ENCODE data around the gene ZNF302.

ZNF302 gene

GRCh38 chr19:34669305-34669704, 8.2 kb upstream of the ZNF302 start:
- Histone ChIP-seq H3K4me3 (ENCODE audit: low read depth, low read length) (no peak overlapping the region), H3K36me3 (ENCODE audit: control insufficient read depth, insufficient read depth, low read length) (no peaks in the 10 kb centered on the region), H3K4me2 (ENCODE audit: low read length) (no peak overlapping the region), H2AFZ (no peak overlapping the region), H3K9me3 (ENCODE audit: control insufficient read depth, low read length) (no peaks in the 10 kb centered on the region), H3K27me3 (ENCODE audit: control insufficient read depth, insufficient read depth, low read length) (no peaks in the 10 kb centered on the region), H3K9ac (no peak overlapping the region), H3K4me1 (peaks cover 3% of the 10 kb centered on the region), H3K27ac (no peak overlapping the region), H3K79me2 (no peaks in the 10 kb centered on the region)
- no peak for TF ChIP-seq CTCF (IDR thresholded peaks at IDR 0.05)

GRCh38 chr19:34671972-34672371, 5.5 kb upstream of the ZNF302 start:
- Histone ChIP-seq H3K36me3 (ENCODE audit: control insufficient read depth, insufficient read depth, low read length) (no peaks in the 10 kb centered on the region), H3K27ac (no peak overlapping the region), H3K27me3 (ENCODE audit: control insufficient read depth, insufficient read depth, low read length) (no peaks in the 10 kb centered on the region), H3K9ac (no peak overlapping the region), H3K9me3 (ENCODE audit: control insufficient read depth, low read length) (peaks cover 5% of the 10 kb centered on the region), H2AFZ (no peak overlapping the region), H3K4me1 (peaks cover 3% of the 10 kb centered on the region), H3K4me3 (ENCODE audit: low read depth, low read length) (no peak overlapping the region), H3K79me2 (no peaks in the 10 kb centered on the region), H3K4me2 (ENCODE audit: low read length) (no peak overlapping the region)
- TF ChIP-seq CTCF (IDR thresholded peaks at IDR 0.05), result no peak

DNA sequence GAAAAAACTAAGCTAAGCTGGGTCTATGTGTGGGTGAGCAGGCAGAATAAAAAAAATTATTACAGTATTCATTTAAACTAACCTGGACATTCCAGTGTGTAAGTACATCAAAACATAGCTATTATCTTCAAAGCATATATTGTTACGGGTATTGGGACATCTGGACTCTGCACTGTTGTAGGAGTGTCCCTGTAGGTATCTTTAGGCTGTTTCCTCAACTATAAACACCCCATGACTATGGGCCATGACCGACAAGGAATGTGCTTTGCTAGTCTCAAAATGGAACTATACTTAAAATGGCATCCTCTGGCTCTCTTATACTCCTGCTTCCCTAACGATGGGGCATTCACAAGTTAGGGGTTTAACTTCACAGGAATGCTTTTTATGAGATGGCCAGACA, 3.9 kb upstream of the ZNF302 start:
- Histone ChIP-seq H3K4me3 (ENCODE audit: low read depth, low read length) (no peak overlapping the region), H3K27me3 (ENCODE audit: control insufficient read depth, insufficient read depth, low read length) (no peaks in the 10 kb centered on the region), H3K36me3 (ENCODE audit: control insufficient read depth, insufficient read depth, low read length) (no peaks in the 10 kb centered on the region), H3K9ac (no peak overlapping the region), H2AFZ (no peak overlapping the region), H3K79me2 (no peaks in the 10 kb centered on the region), H3K4me2 (ENCODE audit: low read length) (no peak overlapping the region), H3K4me1 (peaks cover 3% of the 10 kb centered on the region), H3K9me3 (ENCODE audit: control insufficient read depth, low read length) (peaks cover 8% of the 10 kb centered on the region), H3K27ac (no peak overlapping the region)
- no peak for TF ChIP-seq CTCF (IDR thresholded peaks at IDR 0.05)

- no peak overlapping the region for H3K27ac ChIP-seq
- no peak overlapping the region for H3K4me3 ChIP-seq (ENCODE audit: low read depth, low read length)
- H3K79me2 ChIP-seq, result no peaks in the 10 kb centered on the region
- H3K9me3 ChIP-seq (ENCODE audit: control insufficient read depth, low read length), result peaks cover 8% of the 10 kb centered on the region
- H3K9ac ChIP-seq, result no peak overlapping the region
- H3K4me1 ChIP-seq, result peaks cover 3% of the 10 kb centered on the region
- H3K4me2 ChIP-seq (ENCODE audit: low read length), result no peak overlapping the region
- no peaks in the 10 kb centered on the region for H3K27me3 ChIP-seq (ENCODE audit: control insufficient read depth, insufficient read depth, low read length)
- H2AFZ ChIP-seq, result no peak overlapping the region
- no peak for TF ChIP-seq CTCF (IDR thresholded peaks at IDR 0.05)
- H3K36me3 ChIP-seq (ENCODE audit: control insufficient read depth, insufficient read depth, low read length), result peaks cover 6% of the 10 kb centered on the region
Observed at GRCh38 chr19:34675250-34675649, 2.2 kb upstream of the ZNF302 start.

- H3K27ac ChIP-seq, result no peak overlapping the region
- H3K4me3 ChIP-seq (ENCODE audit: low read depth, low read length), result no peak overlapping the region
- no peak for TF ChIP-seq CTCF (IDR thresholded peaks at IDR 0.05)
- peaks cover 3% of the 10 kb centered on the region for H3K4me1 ChIP-seq
- H2AFZ ChIP-seq, result no peak overlapping the region
- no peak overlapping the region for H3K9ac ChIP-seq
- H3K27me3 ChIP-seq (ENCODE audit: control insufficient read depth, insufficient read depth, low read length), result no peaks in the 10 kb centered on the region
- no peaks in the 10 kb centered on the region for H3K79me2 ChIP-seq
- H3K9me3 ChIP-seq (ENCODE audit: control insufficient read depth, low read length), result peaks cover 8% of the 10 kb centered on the region
- H3K4me2 ChIP-seq (ENCODE audit: low read length), result no peak overlapping the region
- H3K36me3 ChIP-seq (ENCODE audit: control insufficient read depth, insufficient read depth, low read length), result peaks cover 6% of the 10 kb centered on the region
Observed at GRCh38 chr19:34675919-34676318, 1.6 kb upstream of the ZNF302 start.
